Stimulated activated CD4-positive, alpha-beta T cell treated with anti-CD3 and anti-CD28 coated beads, Interleukin-1b, Interleukin-23, amount 100 ng/mL, for 1 hour (primary cell): ENCODE results near the gene SEZ6.

Source experiments
- DNase-seq, 2 donors: peaks; one replicate each; pipeline ENCODE4 v3.0.0-alpha.2; 2020; ENCODE audit warnings: low read depth in 2 of 2

The SEZ6 gene

GRCh38 chr17:28975646-28976045 lies 30.2 kb downstream of the SEZ6 start:
- DNase-seq = no peak

- DNase-seq = no peak
These were observed 30.8 kb downstream of the SEZ6 start for GRCh38 chr17:28975031-28975430.

- DNase-seq = no peak
These were observed 31.4 kb downstream of the SEZ6 start for GRCh38 chr17:28974451-28974850.

- no peak for DNase-seq
These were observed 32.4 kb downstream of the SEZ6 start for GRCh38 chr17:28973425-28973824.

GRCh38 chr17:28972437-28972836 lies 33.4 kb downstream of the SEZ6 start:
- no peak for DNase-seq

- DNase-seq = no peak
These were observed 35.0 kb downstream of the SEZ6 start for GRCh38 chr17:28970879-28971278.

GRCh38 chr17:28969706-28970393 lies 36.0 kb downstream of the SEZ6 start:
- no peak for DNase-seq

GRCh38 chr17:28968914-28969295 lies 36.9 kb downstream of the SEZ6 start:
- DNase-seq = no peak

GRCh38 chr17:28968231-28968913 lies 37.5 kb downstream of the SEZ6 start:
- DNase-seq = no peak

- no peak for DNase-seq
These were observed 38.4 kb downstream of the SEZ6 start for GRCh38 chr17:28967221-28968135.

GRCh38 chr17:28963841-28964240 lies 42.0 kb downstream of the SEZ6 start:
- DNase-seq = no peak

- DNase-seq = no peak
These were observed 42.7 kb downstream of the SEZ6 start for GRCh38 chr17:28963055-28963611.

- DNase-seq = no peak
These were observed 44.4 kb downstream of the SEZ6 start for GRCh38 chr17:28961391-28961790.

- DNase-seq = no peak
These were observed 45.4 kb downstream of the SEZ6 start for GRCh38 chr17:28960256-28961061.

GRCh38 chr17:28959471-28959871 lies 46.4 kb downstream of the SEZ6 start:
- no peak for DNase-seq

- no peak for DNase-seq
These were observed 46.9 kb downstream of the SEZ6 start for GRCh38 chr17:28958820-28959455.

- no peak for DNase-seq
These were observed 47.9 kb downstream of the SEZ6 start for GRCh38 chr17:28957992-28958355.

- no peak for DNase-seq
These were observed 48.4 kb downstream of the SEZ6 start for GRCh38 chr17:28957277-28957991.

- DNase-seq = no peak
These were observed 49.0 kb downstream of the SEZ6 start for GRCh38 chr17:28956861-28957260.

GRCh38 chr17:28956112-28956511 lies 49.7 kb downstream of the SEZ6 start:
- DNase-seq = no peak
